ENCODE data around the gene OSM.

- TF ChIP-seq ATF3 (IDR thresholded peaks at IDR 0.05) (no peak), GABPA (IDR thresholded peaks at IDR 0.05 in 1 of 2, conservative IDR thresholded peaks at IDR 0.05 in 1 of 2) (no peak), CTCF (IDR thresholded peaks at IDR 0.05; ENCODE audit: low read depth, low read length, missing input control) (no peak), SP1 (IDR thresholded peaks at IDR 0.05) (no peak), YY1 (IDR thresholded peaks at IDR 0.05) (no peak), TAF1 (conservative IDR thresholded peaks at IDR 0.05) (no peak), REST (IDR thresholded peaks at IDR 0.05) (no peak), ZBTB33 (IDR thresholded peaks at IDR 0.05) (no peak), MAX (IDR thresholded peaks at IDR 0.05) (no peak)
These were observed 42.0 kb upstream of the OSM start for GRCh38 chr22:30308518-30309230.

All from liver (tissue), 3 donors.